Caki2 (cell line): ENCODE results near the gene MAFF. TPM values are rescaled to one million over a fixed set of nuclear protein-coding genes. Genes with fewer than 3 reads are reported as not detected.
A peak's percentile ranks its signal among the peaks of the same experiment; 100 is the strongest.

Experiments used
- DNase-seq: peaks from one replicate; pipeline ENCODE4 v3.0.0-alpha.2; 2015; ENCODE audit warnings: low read depth
- in situ Hi-C: cut with HindIII; loops from 2 replicates; pipeline ENCODE4 v1.10.0; 2016; ENCODE audit warnings: low sequenced_read_pairs, low pct_unique_long_range_greater_than_20kb, mixed read lengths
- total RNA-seq: library from RNA; depleted of rRNA; stranded (reverse); fragments of >200 nt; shearing (Covaris generic); gene quantifications from 2 replicates; pipeline ENCODE4 v1.2.3, GENCODE V29; 2014; ENCODE audit warnings: low replicate concordance

MAFF gene
- total RNA-seq, 1 experiment from 2014 or later = 24.5 TPM

GRCh38 chr22:38235240-38235850 is 33.6 kb downstream of the MAFF start:
- in situ Hi-C loops = no loop called here
- DNase-seq = no peak

GRCh38 chr22:38236786-38237185 is 35.0 kb downstream of the MAFF start:
- in situ Hi-C loops = no loop called here
- no peak for DNase-seq

- in situ Hi-C loops = no loop called here
- DNase-seq = no peak
Measured at GRCh38 chr22:38238519-38239071, 36.8 kb downstream of the MAFF start.

- peak; percentile 65 for DNase-seq
- in situ Hi-C loops = no loop called here
Measured at GRCh38 chr22:38239101-38239761, 37.4 kb downstream of the MAFF start.

GRCh38 chr22:38240734-38241252 is 39.0 kb downstream of the MAFF start:
- peak; percentile 83 for DNase-seq
- in situ Hi-C loops = no loop called here

- no peak for DNase-seq
- in situ Hi-C loops = no loop called here
Measured at GRCh38 chr22:38243007-38243765, 41.4 kb downstream of the MAFF start.

GRCh38 chr22:38244106-38244505 is 42.3 kb downstream of the MAFF start:
- no peak for DNase-seq
- in situ Hi-C loops = no loop called here

GRCh38 chr22:38246046-38246658 is 44.4 kb downstream of the MAFF start:
- DNase-seq = no peak
- in situ Hi-C loops = no loop called here

GRCh38 chr22:38246692-38247091 is 44.9 kb downstream of the MAFF start:
- in situ Hi-C loops = no loop called here
- no peak for DNase-seq

GRCh38 chr22:38247713-38248112 is 45.9 kb downstream of the MAFF start:
- no peak for DNase-seq
- in situ Hi-C loops = no loop called here

- in situ Hi-C loops = no loop called here
- DNase-seq = no peak
Measured at GRCh38 chr22:38248280-38248679, 46.5 kb downstream of the MAFF start.

- no peak for DNase-seq
- in situ Hi-C loops = no loop called here
Measured at GRCh38 chr22:38249301-38249700, 47.5 kb downstream of the MAFF start.

- in situ Hi-C loops = no loop called here
- no peak for DNase-seq
Measured at GRCh38 chr22:38249803-38250642, 48.2 kb downstream of the MAFF start.

GRCh38 chr22:38250643-38251340 is 49.0 kb downstream of the MAFF start:
- no peak for DNase-seq
- in situ Hi-C loops = no loop called here

- in situ Hi-C loops = no loop called here
Measured at GRCh38 chr22:38251341-38251692, 49.5 kb downstream of the MAFF start.

GRCh38 chr22:38255697-38256096 is 53.9 kb downstream of the MAFF start:
- in situ Hi-C loops = no loop called here
- DNase-seq = no peak

More at GRCh38 chr22:38251341-38251692, 49.5 kb downstream of the MAFF start:
- DNase-seq = no peak

GRCh38 chr22:38257181-38257580 is 55.4 kb downstream of the MAFF start:
- in situ Hi-C loops = no loop called here
- no peak for DNase-seq
